H1 (cell line): ENCODE measurements around the gene TTC29. TPM values are rescaled to one million over a fixed set of nuclear protein-coding genes. Genes with fewer than 3 reads are reported as not detected.

Experiments used
- CTCF ChIA-PET: fragments of 300-600 bp; sonication (Branson Sonifier 250); formaldehyde crosslinking; loops from one replicate; lab custom pipeline; 2021; ENCODE audit not compliant: partially characterized antibody; lab: Charles Lee
- POLR2A ChIA-PET: fragments of 300-600 bp; sonication (Branson Sonifier 250); formaldehyde crosslinking; loops from one replicate; lab custom pipeline; 2021; ENCODE audit warnings: inconsistent platforms; ENCODE audit not compliant: partially characterized antibody; lab: Charles Lee
- DNase-seq, 2 experiments: peaks; one replicate each; pipeline versions ENCODE4 v3.0.0 to v3.0.0-alpha.2; 2010 to 2022; ENCODE audit warnings: low spot score in 2 of 2, low read depth in 1 of 2, mixed read lengths in 1 of 2
- FAIRE-seq: peaks from 2 replicates; lab custom pipeline; 2011; peaks lifted over from hg19 to GRCh38; lab: Jason Lieb, UNC
- H2AFZ ChIP-seq: 2 replicates; pipeline ENCODE4 v1.8.1; 2012; ENCODE audit warnings: low read length, inconsistent platforms
- H2AK5ac ChIP-seq: 2 replicates; pipeline ENCODE4 v1.6.1; 2013; ENCODE audit warnings: low read depth, low read length
- H2BK120ac ChIP-seq: replicated peaks from 2 replicates; pipeline ENCODE3; 2013; ENCODE audit warnings: low read depth, low read length, inconsistent platforms
- H2BK12ac ChIP-seq: 2 replicates; pipeline ENCODE4 v1.6.1; 2013; ENCODE audit warnings: low read depth, low read length
- H2BK15ac ChIP-seq: 2 replicates; pipeline ENCODE4 v1.6.1; 2013; ENCODE audit warnings: low read length
- H2BK20ac ChIP-seq: 2 replicates; pipeline ENCODE4 v1.6.1; 2013; ENCODE audit warnings: low read length
- H2BK5ac ChIP-seq: 2 replicates; pipeline ENCODE4 v1.6.1; 2013; ENCODE audit warnings: low read depth, low read length
- H3K14ac ChIP-seq: 2 replicates; pipeline ENCODE4 v1.6.1; 2013; ENCODE audit warnings: inconsistent platforms; ENCODE audit not compliant: insufficient read length
- H3K18ac ChIP-seq: 2 replicates; pipeline ENCODE4 v1.6.1; 2013; ENCODE audit warnings: low read length; ENCODE audit errors: extremely low read depth
- H3K23ac ChIP-seq: 2 replicates; pipeline ENCODE4 v1.6.1; 2013; ENCODE audit warnings: inconsistent platforms; ENCODE audit not compliant: insufficient read length
- H3K23me2 ChIP-seq: 2 replicates; pipeline ENCODE4 v1.6.1; 2013; ENCODE audit warnings: low read depth, low read length
- H3K27ac ChIP-seq: 2 replicates; pipeline ENCODE4 v1.6.1; 2011; ENCODE audit warnings: low read depth, low read length, inconsistent platforms
- H3K27me3 ChIP-seq, 4 experiments: replicated peaks in 1 of 4; 1 replicate in 1 of 4; 2 replicates in 3 of 4; pipeline versions ENCODE4 v1.6.1 to v1.8.1; 2011 to 2013; ENCODE audit warnings: low read length in 3 of 4, mild to moderate bottlenecking in 3 of 4, inconsistent platforms in 2 of 4, mixed read lengths in 2 of 4, moderate library complexity in 1 of 4; ENCODE audit not compliant: control insufficient read depth in 3 of 4, insufficient read depth in 3 of 4; ENCODE audit errors: extremely low read depth in 1 of 4
- H3K36me3 ChIP-seq, 4 experiments: 2 replicates each; pipeline versions ENCODE4 v1.6.1 to v1.8.1; 2011 to 2013; ENCODE audit warnings: mild to moderate bottlenecking in 4 of 4, low read length in 3 of 4, moderate library complexity in 2 of 4, control low read depth in 1 of 4, inconsistent platforms in 1 of 4; ENCODE audit not compliant: insufficient read depth in 4 of 4, control insufficient read depth in 2 of 4
- H3K4ac ChIP-seq: replicated peaks from 2 replicates; pipeline ENCODE3; 2013; ENCODE audit warnings: low read length, low read depth, mixed read lengths, inconsistent platforms; ENCODE audit not compliant: insufficient read length
- H3K4me1 ChIP-seq, 4 experiments: replicated peaks in 1 of 4; 1 replicate in 1 of 4; 2 replicates in 3 of 4; pipeline versions ENCODE4 v1.6.1 to v1.8.1; 2011 to 2013; ENCODE audit warnings: low read length in 3 of 4, inconsistent platforms in 2 of 4, mixed read lengths in 1 of 4; ENCODE audit not compliant: insufficient read depth in 4 of 4, control insufficient read depth in 3 of 4
- H3K4me2 ChIP-seq, 2 experiments: 2 replicates each; pipeline versions ENCODE4 v1.6.1 to v1.8.1; 2011 to 2013; ENCODE audit warnings: low read depth in 2 of 2, low read length in 2 of 2, control low read depth in 1 of 2, inconsistent platforms in 1 of 2, mild to moderate bottlenecking in 1 of 2; ENCODE audit not compliant: insufficient read depth in 1 of 2
- H3K4me3 ChIP-seq, 4 experiments: fragments of 200-600, 300-600 bp in 1 of 4; sonication (generic), shearing (Covaris generic), sonication (Bioruptor Twin) in 1 of 4; 2 replicates each; pipeline versions ENCODE4 v1.5.1 to v1.8.1; 2011 to 2016; ENCODE audit warnings: low read length in 4 of 4, low read depth in 3 of 4, control low read depth in 2 of 4, inconsistent platforms in 2 of 4, mild to moderate bottlenecking in 2 of 4, mixed read lengths in 1 of 4, moderate library complexity in 1 of 4; ENCODE audit not compliant: insufficient read depth in 2 of 4; ENCODE audit errors: extremely low read depth in 1 of 4
- H3K56ac ChIP-seq: replicated peaks from 2 replicates; pipeline ENCODE3; 2013; ENCODE audit warnings: low read depth, mild to moderate bottlenecking, mixed read lengths, low read length, inconsistent platforms; ENCODE audit not compliant: insufficient read length
- H3K79me1 ChIP-seq: 2 replicates; pipeline ENCODE4 v1.6.1; 2013; ENCODE audit warnings: low read depth, low read length, control low read depth
- H3K79me2 ChIP-seq, 2 experiments: 2 replicates each; pipeline versions ENCODE4 v1.6.1 to v1.8.1; 2012 to 2013; ENCODE audit warnings: low read length in 2 of 2, mild to moderate bottlenecking in 2 of 2, inconsistent platforms in 1 of 2; ENCODE audit not compliant: insufficient read depth in 2 of 2, control insufficient read depth in 1 of 2
- H3K9ac ChIP-seq, 4 experiments: replicated peaks in 1 of 4; 1 replicate in 1 of 4; 2 replicates in 3 of 4; pipeline versions ENCODE4 v1.6.1 to v1.8.1; 2011 to 2013; ENCODE audit warnings: low read depth in 3 of 4, low read length in 3 of 4, control low read depth in 2 of 4, mild to moderate bottlenecking in 2 of 4, moderate library complexity in 2 of 4, inconsistent platforms in 1 of 4; ENCODE audit errors: extremely low read depth in 1 of 4
- H3K9me3 ChIP-seq, 2 experiments: 2 replicates each; pipeline versions ENCODE4 v1.6.1 to v1.8.1; 2012 to 2013; ENCODE audit warnings: mild to moderate bottlenecking in 2 of 2, moderate library complexity in 2 of 2, control low read depth in 1 of 2, inconsistent platforms in 1 of 2, low read depth in 1 of 2, low read length in 1 of 2, mixed read lengths in 1 of 2; ENCODE audit not compliant: insufficient read depth in 2 of 2
- H4K20me1 ChIP-seq, 2 experiments: replicated peaks in 1 of 2; 2 replicates each; pipeline versions ENCODE3 to v1.8.1; 2011 to 2013; ENCODE audit warnings: inconsistent platforms in 2 of 2, low read length in 2 of 2, mild to moderate bottlenecking in 1 of 2; ENCODE audit not compliant: insufficient read depth in 2 of 2, control insufficient read depth in 1 of 2
- H4K5ac ChIP-seq: 2 replicates; pipeline ENCODE4 v1.6.1; 2013; ENCODE audit warnings: low read length, low read depth, mixed read lengths, inconsistent platforms; ENCODE audit not compliant: insufficient read length
- H4K8ac ChIP-seq: 2 replicates; pipeline ENCODE4 v1.8.0; 2013; ENCODE audit warnings: mild to moderate bottlenecking, moderate library complexity, low read length, inconsistent platforms; ENCODE audit not compliant: insufficient read depth; ENCODE audit errors: extremely low read depth
- H4K91ac ChIP-seq: replicated peaks from 2 replicates; pipeline ENCODE3; 2013; ENCODE audit warnings: low read length, mixed read lengths, inconsistent platforms; ENCODE audit not compliant: insufficient read length
- ASH2L ChIP-seq: fragments of 200-600, 300-600 bp; sonication (generic); IDR thresholded peaks from one replicate; pipeline ENCODE4 v1.7.1; 2017; ENCODE audit warnings: low read length
- CBX8 ChIP-seq: fragments of 300-800, 300-1000 bp; sonication (generic); IDR thresholded peaks from 2 replicates; pipeline ENCODE4 v1.7.1; 2016; ENCODE audit warnings: low read depth, low read length, borderline replicate concordance
- CHD2 ChIP-seq: IDR thresholded peaks from 2 replicates; pipeline ENCODE4 v1.6.1; 2012; ENCODE audit warnings: low read length, improper control_type of control experiment
- EGR1 ChIP-seq: IDR thresholded peaks from 2 replicates; pipeline ENCODE4 v1.6.1; 2011; ENCODE audit warnings: low read depth, low read length, borderline replicate concordance
- EZH2 ChIP-seq: fragments of 200-600 bp; sonication (generic); IDR thresholded peaks from 2 replicates; pipeline ENCODE4 v1.7.1; 2012; ENCODE audit warnings: low read depth, mild to moderate bottlenecking, moderate library complexity, low read length, inconsistent platforms; ENCODE audit not compliant: severe bottlenecking
- JUN ChIP-seq: IDR thresholded peaks from 2 replicates; pipeline ENCODE4 v1.6.1; 2011; ENCODE audit warnings: low read depth, mild to moderate bottlenecking, improper control_type of control experiment, low read length
- NANOG ChIP-seq: IDR thresholded peaks from 2 replicates; pipeline ENCODE4 v1.6.1; 2011; ENCODE audit warnings: low read length, low read depth, mild to moderate bottlenecking, inconsistent platforms; ENCODE audit not compliant: insufficient read depth, poor library complexity, severe bottlenecking
- POU5F1 ChIP-seq: IDR thresholded peaks from 2 replicates; pipeline ENCODE4 v1.6.1; 2011; ENCODE audit warnings: low read depth, mild to moderate bottlenecking, low read length, moderate library complexity
- RBBP5 ChIP-seq: IDR thresholded peaks from 2 replicates; pipeline ENCODE4 v1.7.1; 2012; ENCODE audit warnings: low read depth, mild to moderate bottlenecking, inconsistent platforms, low read length, moderate library complexity, borderline replicate concordance
- RFX5 ChIP-seq: IDR thresholded peaks from 2 replicates; pipeline ENCODE4 v1.6.1; 2011; ENCODE audit warnings: low read depth, low read length, improper control_type of control experiment, borderline replicate concordance
- RXRA ChIP-seq: IDR thresholded peaks from 2 replicates; pipeline ENCODE4 v1.6.1; 2011; ENCODE audit warnings: low read depth, mild to moderate bottlenecking, low read length, moderate library complexity; ENCODE audit not compliant: insufficient read depth
- SIN3A ChIP-seq, 2 experiments: IDR thresholded peaks in 1 of 2; conservative IDR thresholded peaks in 1 of 2; 2 replicates each; pipeline ENCODE4 v1.6.1; 2011 to 2012; ENCODE audit warnings: low read length in 2 of 2, improper control_type of control experiment in 1 of 2, low read depth in 1 of 2, mild to moderate bottlenecking in 1 of 2
- WGBS, 2 experiments: shearing (Covaris generic) in 1 of 2; methylation state at CpG; one replicate each; pipeline versions ENCODE4 v1.1.6 to v1.1.7; 2013 to 2015; ENCODE audit warnings: low lambda C conversion rate in 2 of 2, mixed read lengths in 2 of 2, inconsistent platforms in 1 of 2, low coverage in 1 of 2, missing lambda C conversion rate in 1 of 2; ENCODE audit not compliant: insufficient replicate concordance in 2 of 2, insufficient coverage in 1 of 2, insufficient read length in 1 of 2; ENCODE audit errors: extremely low coverage in 1 of 2, missing lambda C conversion rate in 1 of 2; 5-methylcytosine and 5-hydroxymethylcytosine counted together
- polyA plus RNA-seq, 7 experiments: library from polyadenylated mRNA; depleted of rRNA in 3 of 7; stranded (reverse) in 5 of 7; unstranded in 2 of 7; fragments of >200 nt in 5 of 7; fragments of 200-250 nt in 2 of 7; gene quantifications; 1 replicate in 5 of 7; 2 replicates in 1 of 7; 4 replicates in 1 of 7; pipeline versions ENCODE4 v1.2.1 to v1.2.3, GENCODE V29; 2011 to 2013; ENCODE audit warnings: missing spikeins in 2 of 7, mixed read lengths in 2 of 7
- total RNA-seq: library from RNA; stranded (reverse); fragmentation: NEBNext Ultra II Directional; extraction: Animal tissue kit (Norgen Biotek cat#: 25700); gene quantifications from 2 replicates; pipeline ENCODE4 v1.2.1, GENCODE V29; 2021

Gene TTC29
- total and polyA plus RNA-seq, 2 of the 8 experiments (the other 6 are each of a cell fraction or from before 2014, with no cell fraction given), result 0.28 TPM; not detected in 1

DNA sequence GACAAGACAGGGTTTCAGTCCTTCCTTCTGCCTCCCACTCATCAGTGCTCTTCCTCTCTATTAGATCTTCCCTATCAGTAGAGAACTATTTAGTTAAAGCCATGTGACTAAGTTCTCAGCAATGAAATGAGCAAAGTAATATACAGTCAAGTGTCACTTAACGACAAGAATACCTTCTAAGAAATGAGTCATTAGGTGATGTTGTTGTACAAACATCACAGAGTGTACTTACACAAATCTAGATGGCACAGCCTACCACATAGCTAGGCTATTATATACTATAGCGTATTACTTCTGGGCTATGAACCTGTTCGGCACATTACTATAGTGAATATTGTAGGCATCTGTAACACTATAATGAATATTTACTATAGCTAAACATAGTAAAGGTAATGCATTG lies 235.7 kb downstream of the TTC29 start:
- CTCF ChIA-PET, result interaction anchor here (1.8 kb wide), 1 partner anchor 10 kb away, joined by 4 read pairs; no protein-coding TSS in a partner anchor
- H2BK15ac ChIP-seq, result no peak overlapping the region
- no peak overlapping the region for H2AFZ ChIP-seq
- H2BK120ac ChIP-seq, result no peak overlapping the region
- H4K5ac ChIP-seq, result no peak overlapping the region
- no peak overlapping the region for H2AK5ac ChIP-seq
- no peaks in the 10 kb centered on the region for H3K36me3 ChIP-seq
- DNase-seq, result no peak
- H3K27ac ChIP-seq, result no peak overlapping the region
- no peak overlapping the region for H4K91ac ChIP-seq
- H3K79me1 ChIP-seq, result no peaks in the 10 kb centered on the region
- no peak for TF ChIP-seq RFX5
- TF ChIP-seq EZH2, result no peak
- no peak for TF ChIP-seq EGR1
- no peak for TF ChIP-seq SIN3A (conservative IDR thresholded peaks at IDR 0.05 in 1 of 2, IDR thresholded peaks at IDR 0.05 in 1 of 2; ENCODE audit: low read depth in 1 of 2, low read length in 2 of 2)
- TF ChIP-seq JUN, result no peak
- TF ChIP-seq RBBP5, result no peak
- no peak for TF ChIP-seq RXRA
- no peak for TF ChIP-seq POU5F1
- TF ChIP-seq CHD2, result no peak
- TF ChIP-seq CBX8, result no peak
- TF ChIP-seq ASH2L, result no peak
- no peak for TF ChIP-seq NANOG
- TF ChIP-seq, all 59 proteins: peak for 0
- H4K8ac ChIP-seq, result no peak overlapping the region
- POLR2A ChIA-PET, result no interaction called here
- H3K4me2 ChIP-seq, result no peak overlapping the region
- no peak overlapping the region for H3K9ac ChIP-seq
- FAIRE-seq, result no peak
- H3K4me3 ChIP-seq, result no peak overlapping the region
- 91% methylated on average over 3 of the region's 3 CpGs; no CpG with 5 or more reads in 1 of the 2 experiments for WGBS, 2 experiments
- no peak overlapping the region for H3K18ac ChIP-seq
- H3K14ac ChIP-seq, result no peak overlapping the region
- H3K27me3 ChIP-seq, result no peaks in the 10 kb centered on the region
- no peak overlapping the region for H3K4ac ChIP-seq
- no peaks in the 10 kb centered on the region for H3K23me2 ChIP-seq
- no peak overlapping the region for H2BK5ac ChIP-seq
- no peak overlapping the region for H2BK12ac ChIP-seq
- no peak overlapping the region for H2BK20ac ChIP-seq
- H3K23ac ChIP-seq, result no peak overlapping the region
- no peaks in the 10 kb centered on the region for H4K20me1 ChIP-seq
- no peak overlapping the region for H3K56ac ChIP-seq
- no peaks in the 10 kb centered on the region for H3K79me2 ChIP-seq
- no peaks in the 10 kb centered on the region for H3K9me3 ChIP-seq
- H3K4me1 ChIP-seq, result no peaks in the 10 kb centered on the region
